DOHH2 (cell line): ENCODE measurements around the gene POFUT1.

ENCODE experiments used
- EZH2phosphoT487 ChIP-seq: fragments of 200-600 bp; sonication (generic); IDR thresholded peaks from 2 replicates; pipeline ENCODE4 v1.6.1; 2017; ENCODE audit warnings: borderline replicate concordance, mild to moderate bottlenecking, antibody characterized with exemption, low read length, moderate library complexity, mixed read lengths
- TF ChIP-seq, protein P1 (sequence below): fragments of 200-600 bp; sonication (generic); IDR thresholded peaks from one replicate; pipeline ENCODE4 v1.5.1; 2014; ENCODE audit warnings: antibody characterized with exemption, mild to moderate bottlenecking, low read depth, low read length; ENCODE audit not compliant: poor library complexity, severe bottlenecking

DNA sequence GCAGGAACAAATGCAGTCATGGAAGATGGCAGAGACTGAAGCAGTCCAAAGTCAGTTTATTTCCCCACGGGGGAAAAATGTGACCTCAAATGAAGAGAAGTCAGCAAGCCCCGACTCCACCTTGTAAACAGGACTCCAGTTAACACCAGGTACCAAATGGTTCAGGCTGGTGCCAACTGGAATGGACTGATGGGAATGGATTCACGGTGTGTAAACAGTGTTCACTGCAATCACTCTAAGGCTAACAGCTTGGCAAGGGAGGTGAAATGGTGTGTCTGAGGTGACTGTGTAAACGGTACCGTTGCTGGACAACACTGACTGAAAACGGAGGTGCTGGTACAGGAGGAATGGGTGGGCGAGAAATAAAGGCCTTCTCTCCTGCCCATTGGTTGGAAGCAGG, 12.1 kb upstream of the POFUT1 start:
- TF ChIP-seq, protein P1, sequence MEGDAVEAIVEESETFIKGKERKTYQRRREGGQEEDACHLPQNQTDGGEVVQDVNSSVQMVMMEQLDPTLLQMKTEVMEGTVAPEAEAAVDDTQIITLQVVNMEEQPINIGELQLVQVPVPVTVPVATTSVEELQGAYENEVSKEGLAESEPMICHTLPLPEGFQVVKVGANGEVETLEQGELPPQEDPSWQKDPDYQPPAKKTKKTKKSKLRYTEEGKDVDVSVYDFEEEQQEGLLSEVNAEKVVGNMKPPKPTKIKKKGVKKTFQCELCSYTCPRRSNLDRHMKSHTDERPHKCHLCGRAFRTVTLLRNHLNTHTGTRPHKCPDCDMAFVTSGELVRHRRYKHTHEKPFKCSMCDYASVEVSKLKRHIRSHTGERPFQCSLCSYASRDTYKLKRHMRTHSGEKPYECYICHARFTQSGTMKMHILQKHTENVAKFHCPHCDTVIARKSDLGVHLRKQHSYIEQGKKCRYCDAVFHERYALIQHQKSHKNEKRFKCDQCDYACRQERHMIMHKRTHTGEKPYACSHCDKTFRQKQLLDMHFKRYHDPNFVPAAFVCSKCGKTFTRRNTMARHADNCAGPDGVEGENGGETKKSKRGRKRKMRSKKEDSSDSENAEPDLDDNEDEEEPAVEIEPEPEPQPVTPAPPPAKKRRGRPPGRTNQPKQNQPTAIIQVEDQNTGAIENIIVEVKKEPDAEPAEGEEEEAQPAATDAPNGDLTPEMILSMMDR, result no peak
- no peak for TF ChIP-seq EZH2phosphoT487
